ENCODE results near the gene PROM1. TPM values are rescaled to one million over a fixed set of nuclear protein-coding genes. Genes with fewer than 3 reads are reported as not detected.
A peak's percentile ranks its signal among the peaks of the same experiment; 100 is the strongest.

The PROM1 gene
- total and polyA plus RNA-seq, 2 of the 8 experiments (the other 6 are each of a cell fraction or from before 2014, with no cell fraction given): 36.0 to 59.7 TPM

DNA sequence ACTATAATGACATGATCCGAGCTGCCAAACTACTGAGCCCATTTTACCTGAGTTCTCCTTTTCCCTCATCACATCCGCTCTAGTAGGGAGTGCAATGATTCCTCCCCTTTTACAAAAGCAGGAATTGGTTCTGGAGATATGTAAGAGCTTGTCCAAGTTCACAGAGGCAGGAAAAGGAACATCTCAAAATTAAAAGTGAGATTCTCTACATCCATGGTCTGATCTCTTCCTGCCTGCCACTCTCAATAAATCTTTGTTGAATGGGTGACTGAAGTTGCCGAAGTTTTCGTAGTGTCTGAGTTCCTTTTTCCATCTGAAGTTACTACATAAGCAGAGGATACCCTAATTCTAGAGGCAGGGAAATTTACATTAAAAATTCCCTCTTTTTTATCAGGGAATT lies 145.2 kb downstream of the PROM1 start, which contains the start of gene FGFBP1:
Gene FGFBP1, minus strand, starts transcription at position 101 of the 400 bp plus-strand sequence. CDS start 2,108 bp downstream, outside the sequence.
- POLR2A ChIA-PET (ENCODE audit: partially characterized antibody): no interaction called here
- peak within 1 kb of the TSS; percentile 43; the same call in 1 of the 2 replicates for H4K8ac ChIP-seq (ENCODE audit: extremely low read depth, insufficient read depth, low read length)
- no peak within 1 kb of the TSS for H3K14ac ChIP-seq (ENCODE audit: insufficient read length)
- H3K4me3 ChIP-seq (ENCODE audit: extremely low read depth in 1 of 4, insufficient read depth in 2 of 4, low read depth in 3 of 4, low read length in 4 of 4): no peak within 1 kb of the TSS
- no peak within 1 kb of the TSS; the same call in 1 of the 2 replicates for H2BK15ac ChIP-seq (ENCODE audit: low read length)
- no peak within 1 kb of the TSS for H3K27ac ChIP-seq (ENCODE audit: low read depth, low read length)
- H3K56ac ChIP-seq (replicated peaks; ENCODE audit: insufficient read length, low read depth, low read length): no peak within 1 kb of the TSS
- peaks cover 0 to 3% of the 10 kb centered on the region in 2 experiments for H4K20me1 ChIP-seq (replicated peaks in 1 of 2; ENCODE audit: control insufficient read depth in 1 of 2, insufficient read depth in 2 of 2, low read length in 2 of 2)
- H2BK12ac ChIP-seq (ENCODE audit: low read depth, low read length): no peak within 1 kb of the TSS
- no peak within 1 kb of the TSS for H2AK5ac ChIP-seq (ENCODE audit: low read depth, low read length)
- H3K9ac ChIP-seq (replicated peaks in 1 of 4; ENCODE audit: extremely low read depth in 1 of 4, low read depth in 3 of 4, low read length in 3 of 4): no peak within 1 kb of the TSS; a peak in 1 of 7 replicates
- no peaks in the 10 kb centered on the region for H3K79me1 ChIP-seq (ENCODE audit: low read depth, low read length)
- peak within 1 kb of the TSS; percentile 94 for H2AFZ ChIP-seq (ENCODE audit: low read length)
- no peak within 1 kb of the TSS for H3K18ac ChIP-seq (ENCODE audit: extremely low read depth, low read length)
- H3K4me2 ChIP-seq (ENCODE audit: insufficient read depth in 1 of 2, low read depth in 2 of 2, low read length in 2 of 2): peak within 1 kb of the TSS; percentile 5 to 48; a peak in 1 of 4 replicates
- 85% methylated on average over 4 of the region's 4 CpGs; no CpG with 5 or more reads in 1 of the 2 experiments for WGBS, 2 experiments (ENCODE audit: extremely low coverage in 1 of 2, insufficient coverage in 1 of 2, insufficient read length in 1 of 2, insufficient replicate concordance in 2 of 2, low coverage in 1 of 2, low lambda C conversion rate in 2 of 2, missing lambda C conversion rate in 1 of 2)
- peaks cover 4% of the 10 kb centered on the region; the same call in 1 of the 2 replicates for H3K23me2 ChIP-seq (ENCODE audit: low read depth, low read length)
- H2BK20ac ChIP-seq (ENCODE audit: low read length): no peak within 1 kb of the TSS
- H3K23ac ChIP-seq (ENCODE audit: insufficient read length): no peak within 1 kb of the TSS
- no peak within 1 kb of the TSS for H4K5ac ChIP-seq (ENCODE audit: insufficient read length, low read depth, low read length)
- H4K91ac ChIP-seq (replicated peaks; ENCODE audit: insufficient read length, low read length): no peak within 1 kb of the TSS
- no peaks in the 10 kb centered on the region for H3K27me3 ChIP-seq (replicated peaks in 1 of 4; ENCODE audit: control insufficient read depth in 3 of 4, extremely low read depth in 1 of 4, insufficient read depth in 3 of 4, low read length in 3 of 4)
- H3K9me3 ChIP-seq (ENCODE audit: insufficient read depth in 2 of 2, low read depth in 1 of 2, low read length in 1 of 2): no peaks in the 10 kb centered on the region
- FAIRE-seq (no peak), DNase-seq (ENCODE audit: low read depth in 1 of 2, low spot score in 2 of 2) (no peak)
- CTCF ChIA-PET (ENCODE audit: partially characterized antibody): interaction anchor here (1.0 to 6.3 kb wide), 6 partner anchors 15 to 132 kb away, joined by 3 to 33 read pairs (median 8); no protein-coding TSS in a partner anchor
- H3K36me3 ChIP-seq (ENCODE audit: control insufficient read depth in 2 of 4, insufficient read depth in 4 of 4, low read length in 3 of 4): no peaks in the 10 kb centered on the region
- H2BK120ac ChIP-seq (replicated peaks; ENCODE audit: low read depth, low read length): no peak within 1 kb of the TSS
- no peak within 1 kb of the TSS for H3K4ac ChIP-seq (replicated peaks; ENCODE audit: insufficient read length, low read depth, low read length)
- H2BK5ac ChIP-seq (ENCODE audit: low read depth, low read length): no peak within 1 kb of the TSS
- no peaks in the 10 kb centered on the region for H3K79me2 ChIP-seq (ENCODE audit: control insufficient read depth in 1 of 2, insufficient read depth in 2 of 2, low read length in 2 of 2)
- peaks cover 0 to 9% (median 3%) of the 10 kb centered on the region in 4 experiments; a peak in 2 of 7 replicates for H3K4me1 ChIP-seq (replicated peaks in 1 of 4; ENCODE audit: control insufficient read depth in 3 of 4, insufficient read depth in 4 of 4, low read length in 3 of 4)
- no peak for TF ChIP-seq EZH2 (IDR thresholded peaks at IDR 0.05; ENCODE audit: low read depth, low read length, severe bottlenecking)
- no peak for TF ChIP-seq TAF1 (IDR thresholded peaks at IDR 0.05; ENCODE audit: low read depth, low read length)
- no peak for TF ChIP-seq KDM1A (IDR thresholded peaks at IDR 0.05; ENCODE audit: borderline replicate concordance, low read length)
- no peak for TF ChIP-seq RFX5 (IDR thresholded peaks at IDR 0.05; ENCODE audit: borderline replicate concordance, low read depth, low read length)
- TF ChIP-seq RXRA (IDR thresholded peaks at IDR 0.05; ENCODE audit: insufficient read depth, low read depth, low read length): no peak
- TF ChIP-seq SRF (IDR thresholded peaks at IDR 0.05; ENCODE audit: low read depth, low read length): no peak
- TF ChIP-seq KDM4A (IDR thresholded peaks at IDR 0.05; ENCODE audit: low read depth, low read length, severe bottlenecking): no peak
- TF ChIP-seq NRF1 (IDR thresholded peaks at IDR 0.05; ENCODE audit: low read depth, low read length): no peak
- TF ChIP-seq, protein P1, sequence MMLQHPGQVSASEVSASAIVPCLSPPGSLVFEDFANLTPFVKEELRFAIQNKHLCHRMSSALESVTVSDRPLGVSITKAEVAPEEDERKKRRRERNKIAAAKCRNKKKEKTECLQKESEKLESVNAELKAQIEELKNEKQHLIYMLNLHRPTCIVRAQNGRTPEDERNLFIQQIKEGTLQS (IDR thresholded peaks at IDR 0.05; ENCODE audit: insufficient read depth, low read depth, low read length): no peak
- no peak for TF ChIP-seq TEAD4 (IDR thresholded peaks at IDR 0.05; ENCODE audit: low read depth, low read length)
- TF ChIP-seq HDAC2 (IDR thresholded peaks at IDR 0.05; ENCODE audit: borderline replicate concordance in 1 of 2, low read depth in 2 of 2, low read length in 2 of 2): no peak

All from H1 (cell line).